ENCODE results near the gene SEMA3B. TPM values are rescaled to one million over a fixed set of nuclear protein-coding genes. Genes with fewer than 3 reads are reported as not detected.

The SEMA3B gene
- total and polyA plus RNA-seq, 9 of the 15 experiments (the other 6 are each of a cell fraction or from before 2014, with no cell fraction given), result 0.03 to 1.8 (median 0.55) TPM; not detected in 1

GRCh38 chr3:50303013-50303815 lies 34.3 kb downstream of the SEMA3B start, which contains the start of gene HYAL1 (continued):
- no peak for TF ChIP-seq POLR2AphosphoS5 (IDR thresholded peaks at IDR 0.05; ENCODE audit: control insufficient read depth, insufficient read depth, low read depth, low read length)
- 0 out of 2 replicates have a peak, but pooled peaks have one; percentile 7 for TF ChIP-seq NFIC (IDR thresholded peaks at IDR 0.05)
- 0 out of 2 replicates have a peak, but pooled peaks have one; percentile 22 for TF ChIP-seq MYNN (IDR thresholded peaks at IDR 0.05)
- TF ChIP-seq MYNN (CRISPR knock-in tag; IDR thresholded peaks at IDR 0.05), result no peak
- 0 out of 2 replicates have a peak, but pooled peaks have one; percentile 21 for TF ChIP-seq L3MBTL2 (IDR thresholded peaks at IDR 0.05)
- TF ChIP-seq ZBTB7A (IDR thresholded peaks at IDR 0.05; ENCODE audit: borderline replicate concordance, control insufficient read depth, low read depth, low read length), result peak; percentile 56; the same call in 1 of the 2 replicates
- TF ChIP-seq NR2C2 (CRISPR knock-in tag; IDR thresholded peaks at IDR 0.05), result no peak
- TF ChIP-seq NR2C2 (tag; IDR thresholded peaks at IDR 0.05), result peak; percentile 23; the same call in 1 of the 2 replicates
- TF ChIP-seq PHB (CRISPR knock-in tag; IDR thresholded peaks at IDR 0.05), result no peak
- 0 out of 2 replicates have a peak, but pooled peaks have one; percentile 32 for TF ChIP-seq ZNF740 (CRISPR knock-in tag; IDR thresholded peaks at IDR 0.05)
- no peak for TF ChIP-seq ZNF740 (tag; IDR thresholded peaks at IDR 0.05)
- TF ChIP-seq POLR2B (IDR thresholded peaks at IDR 0.05; ENCODE audit: low read depth, partially characterized antibody), result peak; percentile 61
- peak; percentile 21; the same call in 1 of the 2 replicates for TF ChIP-seq PKNOX1 (IDR thresholded peaks at IDR 0.05)
- TF ChIP-seq ZNF592 (IDR thresholded peaks at IDR 0.05), result peak; percentile 48
- peak; percentile 30; the same call in 1 of the 2 replicates for TF ChIP-seq MTA3 (IDR thresholded peaks at IDR 0.05; ENCODE audit: borderline replicate concordance)
- TF ChIP-seq ZNF239 (CRISPR knock-in tag; IDR thresholded peaks at IDR 0.05), result no peak
- TF ChIP-seq KDM5B (IDR thresholded peaks at IDR 0.05; ENCODE audit: insufficient replicate concordance, low read depth, low read length), result peak; percentile 88
- TF ChIP-seq PHF8 (IDR thresholded peaks at IDR 0.05; ENCODE audit: borderline replicate concordance, low read length), result peak; percentile 63; the same call in 1 of the 2 replicates
- peak; percentile 80 for TF ChIP-seq POLR2G (IDR thresholded peaks at IDR 0.05; ENCODE audit: low read depth, low read length)
- peak; percentile 63; the same call in 1 of the 2 replicates for TF ChIP-seq GTF2F1 (IDR thresholded peaks at IDR 0.05; ENCODE audit: low read depth, low read length)
- peak; percentile 8 for TF ChIP-seq MEIS2 (IDR thresholded peaks at IDR 0.05; ENCODE audit: partially characterized antibody)
